Osteocyte (in vitro differentiated cells): ENCODE data around the gene SLC35C1. TPM values are rescaled to one million over a fixed set of nuclear protein-coding genes. Genes with fewer than 3 reads are reported as not detected.

Experiments
- DNase-seq: peaks from one replicate; pipeline ENCODE4 v3.0.0; 2021; ENCODE audit warnings: mixed read lengths; ENCODE audit not compliant: unreplicated experiment; ENCODE audit errors: extremely low spot score
- H3K27ac Mint-ChIP-seq: one replicate; pipeline ENCODE4 v1.8.0; 2021; ENCODE audit warnings: mild to moderate bottlenecking, mixed read lengths; ENCODE audit not compliant: unreplicated experiment
- H3K27me3 Mint-ChIP-seq: one replicate; pipeline ENCODE4 v1.8.0; 2021; ENCODE audit warnings: mixed read lengths; ENCODE audit not compliant: unreplicated experiment
- H3K36me3 Mint-ChIP-seq: one replicate; pipeline ENCODE4 v1.8.0; 2021; ENCODE audit warnings: mixed read lengths; ENCODE audit not compliant: unreplicated experiment
- H3K4me1 Mint-ChIP-seq: one replicate; pipeline ENCODE4 v1.8.0; 2021; ENCODE audit warnings: mixed read lengths; ENCODE audit not compliant: unreplicated experiment
- H3K4me3 Mint-ChIP-seq: one replicate; pipeline ENCODE4 v1.8.0; 2021; ENCODE audit warnings: mild to moderate bottlenecking, moderate library complexity, mixed read lengths; ENCODE audit not compliant: unreplicated experiment
- H3K9me3 Mint-ChIP-seq: one replicate; pipeline ENCODE4 v1.8.0; 2021; ENCODE audit warnings: mixed read lengths; ENCODE audit not compliant: unreplicated experiment
- total RNA-seq: library from RNA; stranded (reverse); gene quantifications from 2 replicates; pipeline ENCODE4 v1.2.1, GENCODE V29; 2021
- TF ChIP-seq, protein P1 (sequence below): fragments of 200-600 bp; sonication (generic); IDR thresholded peaks from 2 replicates; pipeline ENCODE4 v1.5.0; 2021; ENCODE audit warnings: antibody characterized with exemption, mild to moderate bottlenecking, moderate library complexity

Gene SLC35C1
- total RNA-seq, 1 donor from 2014 or later: 17.5 TPM

DNA sequence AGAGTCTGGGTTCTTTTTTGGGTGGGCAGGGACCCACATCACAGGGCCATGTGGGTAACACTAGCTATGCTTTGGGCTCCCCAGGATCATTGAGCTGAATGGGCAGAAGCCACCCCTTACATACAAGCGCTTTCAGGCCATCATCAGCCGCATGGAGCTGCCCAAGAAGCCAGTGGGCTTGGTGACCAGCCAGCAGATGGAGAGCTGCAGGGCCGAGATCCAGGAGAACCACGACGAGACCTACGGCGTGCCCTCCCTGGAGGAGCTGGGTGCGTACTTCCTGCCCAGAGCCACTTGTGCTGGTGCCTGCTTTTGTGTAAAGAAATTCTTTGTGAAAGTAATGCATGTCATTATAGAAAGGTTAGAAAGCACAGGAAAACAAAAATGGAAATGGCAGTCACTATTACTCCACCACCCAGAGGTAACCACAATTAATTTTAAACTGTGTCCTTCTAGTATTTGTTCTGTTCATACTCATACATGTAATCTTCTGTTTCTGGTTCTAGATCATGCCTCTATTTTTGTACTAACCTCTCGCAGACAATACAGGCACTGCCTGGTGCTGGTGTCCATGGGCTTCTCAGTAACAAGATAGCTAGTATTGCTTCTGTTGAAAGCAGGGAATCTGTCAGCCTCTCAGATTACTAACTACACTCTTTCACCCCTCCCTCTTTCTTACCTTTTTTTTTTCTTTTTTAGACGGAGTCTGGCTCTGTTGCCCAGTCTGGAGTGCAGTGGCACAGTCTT is 56.0 kb downstream of the SLC35C1 start:
- Mint-ChIP-seq H3K4me3 (no peak overlapping the region), H3K9me3 (no peaks in the 10 kb centered on the region), H3K4me1 (peaks cover 30% of the 10 kb centered on the region), H3K27me3 (no peaks in the 10 kb centered on the region), H3K36me3 (peaks cover 40% of the 10 kb centered on the region), H3K27ac (peak overlapping the region; percentile 47)
- no peak for DNase-seq
- TF ChIP-seq, protein P1, sequence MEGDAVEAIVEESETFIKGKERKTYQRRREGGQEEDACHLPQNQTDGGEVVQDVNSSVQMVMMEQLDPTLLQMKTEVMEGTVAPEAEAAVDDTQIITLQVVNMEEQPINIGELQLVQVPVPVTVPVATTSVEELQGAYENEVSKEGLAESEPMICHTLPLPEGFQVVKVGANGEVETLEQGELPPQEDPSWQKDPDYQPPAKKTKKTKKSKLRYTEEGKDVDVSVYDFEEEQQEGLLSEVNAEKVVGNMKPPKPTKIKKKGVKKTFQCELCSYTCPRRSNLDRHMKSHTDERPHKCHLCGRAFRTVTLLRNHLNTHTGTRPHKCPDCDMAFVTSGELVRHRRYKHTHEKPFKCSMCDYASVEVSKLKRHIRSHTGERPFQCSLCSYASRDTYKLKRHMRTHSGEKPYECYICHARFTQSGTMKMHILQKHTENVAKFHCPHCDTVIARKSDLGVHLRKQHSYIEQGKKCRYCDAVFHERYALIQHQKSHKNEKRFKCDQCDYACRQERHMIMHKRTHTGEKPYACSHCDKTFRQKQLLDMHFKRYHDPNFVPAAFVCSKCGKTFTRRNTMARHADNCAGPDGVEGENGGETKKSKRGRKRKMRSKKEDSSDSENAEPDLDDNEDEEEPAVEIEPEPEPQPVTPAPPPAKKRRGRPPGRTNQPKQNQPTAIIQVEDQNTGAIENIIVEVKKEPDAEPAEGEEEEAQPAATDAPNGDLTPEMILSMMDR: no peak

Other genes starting within 250 kb of the SLC35C1 start
- 0.16 and 0.67 TPM in 2 replicates for gene CHST1, start 139.5 kb upstream of the SLC35C1 start, total RNA-seq
- gene CRY2, start 42.3 kb downstream of the SLC35C1 start, total RNA-seq: 18.2 and 18.6 TPM in 2 replicates
- gene MAPK8IP1, start 80.5 kb downstream of the SLC35C1 start, total RNA-seq: 9.8 and 10.1 TPM in 2 replicates
- 0.81 and 1.5 TPM in 2 replicates for gene FREY1, start 102.1 kb downstream of the SLC35C1 start, total RNA-seq
- 24.5 and 24.8 TPM in 2 replicates for gene PEX16, start 112.7 kb downstream of the SLC35C1 start, total RNA-seq
- not detected in 2 replicates for gene LARGE2, start 117.5 kb downstream of the SLC35C1 start, total RNA-seq